GM04504 (cell line): ENCODE data around the gene AEBP1.

ENCODE experiments used
- DNase-seq: peaks from one replicate; pipeline ENCODE4 v3.0.0-alpha.2; 2012; ENCODE audit warnings: low read depth

The AEBP1 gene

GRCh38 chr7:44084701-44085100 lies 19.4 kb upstream of the AEBP1 start:
- DNase-seq = no peak

DNA sequence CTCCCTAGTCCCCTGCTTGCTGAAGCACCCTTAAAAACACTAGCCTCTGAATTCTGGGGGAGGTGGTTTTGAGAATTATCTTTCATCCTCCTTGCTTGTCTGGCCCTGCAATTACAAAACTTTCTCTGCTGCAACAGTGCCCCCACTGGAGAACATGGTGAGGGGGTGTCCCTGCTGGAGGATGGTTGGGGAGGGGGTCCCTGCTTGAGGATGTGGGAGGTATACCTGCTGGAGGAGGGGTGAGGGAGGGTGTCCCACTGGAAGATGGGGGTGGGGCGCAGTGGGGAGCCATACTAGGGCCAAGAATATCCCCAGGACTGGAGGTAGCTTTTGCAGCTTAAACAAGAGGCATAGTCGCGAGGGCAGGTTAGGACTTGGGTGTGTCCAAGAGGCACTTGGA lies 18.6 kb upstream of the AEBP1 start:
- no peak for DNase-seq

- no peak for DNase-seq
Observed at GRCh38 chr7:44086627-44087026, 17.5 kb upstream of the AEBP1 start.

DNA sequence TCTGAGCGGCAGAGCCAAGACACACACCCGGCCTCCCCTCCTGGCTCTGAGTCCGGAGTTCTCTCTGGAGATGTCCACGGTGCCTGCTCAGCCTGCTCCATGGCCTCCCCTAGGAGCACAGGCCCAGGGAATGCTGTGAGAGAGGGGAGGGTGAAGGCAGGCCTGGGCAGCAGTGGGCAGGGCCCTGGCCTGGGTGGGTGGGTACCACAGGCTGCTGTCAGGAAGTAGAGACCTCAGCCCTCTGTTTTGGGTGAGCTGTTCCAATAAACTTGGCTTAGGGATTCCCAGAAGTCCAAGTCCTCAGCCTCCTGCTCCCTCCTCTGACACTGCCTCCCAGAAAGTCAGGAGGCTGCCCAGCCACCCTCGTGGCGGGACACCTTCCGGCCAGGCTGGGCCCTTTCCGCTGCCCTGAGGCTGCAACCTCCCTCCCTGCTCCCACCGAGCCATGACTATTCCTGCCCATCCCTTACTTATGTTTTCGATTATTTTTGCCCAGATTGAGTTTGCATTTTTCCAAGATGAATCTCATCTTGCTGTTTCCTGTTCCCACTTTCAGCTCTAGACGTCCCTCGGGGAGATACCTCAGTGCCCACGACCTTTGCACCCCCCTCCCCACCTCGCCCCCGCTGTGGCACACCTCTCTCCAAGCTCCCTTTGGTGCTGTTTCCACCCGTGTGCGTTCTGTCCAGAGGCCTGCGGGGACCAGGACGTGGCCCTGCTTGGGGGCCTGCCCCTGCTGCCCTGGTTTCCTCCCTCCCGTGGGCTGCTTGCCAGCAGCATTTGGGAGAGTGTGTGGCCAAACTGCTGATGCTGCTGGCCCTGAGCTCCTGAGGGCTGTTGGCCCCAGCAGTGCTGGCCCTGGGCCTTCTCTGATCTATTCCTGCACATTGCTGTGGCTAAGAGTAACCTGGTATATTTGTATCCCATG lies 16.0 kb upstream of the AEBP1 start:
- DNase-seq = peak; percentile 93

DNA sequence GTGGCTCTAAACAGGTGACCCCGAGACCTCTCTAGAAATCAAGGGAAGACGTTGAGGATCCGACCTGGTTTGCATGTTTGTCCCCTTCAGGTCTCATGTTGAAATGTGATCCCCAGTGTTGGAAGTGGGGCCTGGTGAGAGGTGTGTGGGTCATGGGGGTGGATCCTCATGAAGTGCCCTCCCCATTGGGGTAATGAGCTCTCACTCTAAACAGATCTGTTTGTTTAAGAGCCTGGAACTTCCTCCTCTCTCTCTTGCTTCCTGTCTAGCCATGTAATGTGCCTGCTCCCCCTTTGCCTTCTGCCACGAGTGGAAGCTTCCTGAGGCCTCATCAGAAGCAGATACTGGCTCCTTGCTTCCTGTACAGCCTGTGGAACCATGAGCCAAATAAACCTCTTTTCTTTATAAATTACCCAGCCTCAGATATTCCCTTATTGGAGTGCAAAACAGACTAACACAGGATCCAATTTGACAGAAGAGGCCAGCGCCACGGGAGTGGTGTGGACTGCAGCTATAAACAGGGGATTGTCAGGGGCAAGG lies 11.0 kb upstream of the AEBP1 start:
- DNase-seq = no peak

- DNase-seq = no peak
Observed at GRCh38 chr7:44094365-44094764, 9.8 kb upstream of the AEBP1 start.

GRCh38 chr7:44094883-44095592 lies 9.1 kb upstream of the AEBP1 start:
- no peak for DNase-seq

GRCh38 chr7:44095781-44096180 lies 8.4 kb upstream of the AEBP1 start:
- DNase-seq = no peak

DNA sequence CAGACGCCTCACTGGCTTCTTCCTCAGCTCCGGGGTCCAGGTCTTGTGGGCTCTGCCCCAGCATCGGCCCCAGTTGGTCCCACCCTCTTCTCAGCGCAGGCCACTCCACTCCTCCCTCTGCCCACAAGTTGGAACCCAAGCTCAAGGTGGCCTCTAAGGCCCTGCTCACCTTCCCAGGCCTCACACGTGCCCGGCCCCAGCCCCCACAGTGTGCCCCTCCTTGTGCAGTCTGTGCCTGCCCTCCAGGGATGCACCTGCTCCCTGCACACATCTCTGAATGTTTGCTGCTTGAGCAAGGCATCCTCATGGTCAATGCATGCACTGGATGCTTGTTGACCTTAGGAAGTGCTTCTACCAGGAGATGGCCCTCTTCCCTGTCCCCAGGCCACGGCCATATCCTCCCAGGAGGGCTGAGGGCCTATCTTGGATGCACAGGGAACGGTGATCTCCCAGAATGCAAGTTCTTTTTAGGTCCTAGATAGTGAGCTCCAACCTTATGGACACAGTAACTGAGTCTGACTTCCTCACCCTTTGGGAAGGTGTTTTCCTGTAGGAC lies 7.7 kb upstream of the AEBP1 start:
- DNase-seq = no peak

- DNase-seq = no peak
Observed at GRCh38 chr7:44097064-44097932, 6.8 kb upstream of the AEBP1 start.

GRCh38 chr7:44098092-44099068 lies 5.8 kb upstream of the AEBP1 start:
- no peak for DNase-seq

GRCh38 chr7:44099669-44100068 lies 4.5 kb upstream of the AEBP1 start:
- no peak for DNase-seq

- DNase-seq = peak; percentile 49
Observed at GRCh38 chr7:44100458-44101302, 3.5 kb upstream of the AEBP1 start.

DNA sequence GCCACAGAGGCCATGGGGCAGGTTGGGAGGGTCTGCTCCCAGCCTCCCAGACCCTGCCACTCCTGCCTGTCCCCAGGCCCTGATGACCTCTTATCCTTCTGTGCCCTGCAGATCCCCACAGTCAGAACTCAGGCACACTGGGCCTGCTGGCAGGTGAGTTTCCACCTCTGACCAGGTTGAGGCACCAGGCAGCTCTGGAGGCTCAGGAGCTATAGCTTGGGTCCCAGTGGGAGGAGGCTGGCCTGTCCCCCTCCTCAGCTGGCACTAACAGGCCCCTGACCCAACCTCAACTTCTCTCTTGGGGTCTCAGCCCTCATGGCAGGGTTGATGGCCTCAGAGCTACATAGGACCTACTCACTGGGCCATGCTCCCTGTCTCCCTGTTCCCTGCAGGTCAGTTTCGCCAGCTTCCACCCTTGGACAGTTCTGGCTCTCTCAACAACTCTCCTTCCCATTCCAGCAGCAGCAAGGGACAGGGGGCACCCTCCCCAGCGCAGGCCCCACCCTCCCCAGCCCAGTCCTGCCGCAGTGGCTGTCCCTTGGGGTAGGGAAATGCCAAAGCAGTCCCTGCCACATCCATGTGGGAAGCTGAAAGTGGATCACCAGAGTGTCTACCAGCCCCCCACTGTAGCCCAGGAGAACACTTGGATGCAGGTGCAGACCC lies 2.7 kb upstream of the AEBP1 start:
- DNase-seq = no peak

- peak; percentile 86 for DNase-seq
Observed at GRCh38 chr7:44101966-44102845, 1.9 kb upstream of the AEBP1 start.

DNA sequence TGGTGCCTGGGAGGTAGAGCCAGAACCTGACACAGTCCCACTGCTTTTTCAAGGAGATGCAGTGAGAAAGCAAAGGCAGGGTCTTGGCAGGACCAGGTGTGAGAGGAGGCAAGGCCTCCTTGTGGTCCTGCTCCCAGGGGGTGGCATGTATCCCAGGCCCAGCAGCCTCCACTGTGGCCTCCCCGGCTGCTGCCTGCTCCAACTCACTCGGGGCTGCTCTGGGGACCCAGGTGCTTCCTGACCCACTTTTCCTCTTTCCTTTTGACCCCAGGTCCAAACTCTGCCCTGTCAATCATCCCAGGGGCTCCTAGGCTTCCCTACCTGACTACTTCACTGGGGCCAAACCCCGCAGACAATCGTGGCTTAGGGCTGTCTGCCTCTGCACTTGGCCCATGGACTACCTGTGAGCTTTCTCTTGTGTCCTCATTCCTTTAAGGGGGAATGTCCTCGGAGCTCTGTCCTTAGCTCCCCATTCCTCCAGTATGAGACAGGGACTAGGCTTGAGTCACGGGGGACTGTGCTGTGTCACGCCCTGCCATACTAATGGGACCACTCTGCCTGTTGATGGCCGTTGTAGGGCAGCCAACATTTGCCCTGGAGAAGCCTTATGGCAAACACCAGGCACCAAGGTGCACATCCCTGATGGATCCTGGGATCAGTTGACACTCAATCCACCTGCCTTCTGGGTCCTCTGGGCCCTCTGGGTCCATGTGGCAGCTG lies 1.1 kb upstream of the AEBP1 start:
- no peak for DNase-seq

- no peak for DNase-seq
Observed at GRCh38 chr7:44103566-44103922, 601 bp upstream of the AEBP1 start.
